ENCODE data around the gene SWSAP1. TPM values are rescaled to one million over a fixed set of nuclear protein-coding genes. Genes with fewer than 3 reads are reported as not detected.

Gene SWSAP1
- total and polyA plus RNA-seq, 2 of the 8 experiments (the other 6 are each of a cell fraction or from before 2014, with no cell fraction given) = 3.1 to 5.2 TPM

GRCh38 chr19:11380653-11381537, 6.4 kb downstream of the SWSAP1 start (continued):
- TF ChIP-seq SIRT6 (IDR thresholded peaks at IDR 0.05; ENCODE audit: low read length) (no peak), BRCA1 (IDR thresholded peaks at IDR 0.05; ENCODE audit: low read depth, low read length) (no peak), RBBP5 (IDR thresholded peaks at IDR 0.05; ENCODE audit: borderline replicate concordance, low read depth, low read length) (peak; percentile 28; the same call in 1 of the 2 replicates), CBX8 (IDR thresholded peaks at IDR 0.05; ENCODE audit: borderline replicate concordance, low read depth, low read length) (no peak), RAD21 (IDR thresholded peaks at IDR 0.05 in 1 of 2, conservative IDR thresholded peaks at IDR 0.05 in 1 of 2; ENCODE audit: low read depth in 2 of 2, low read length in 2 of 2) (peak; percentile 50 to 66), TAF1 (IDR thresholded peaks at IDR 0.05; ENCODE audit: low read depth, low read length) (peak; percentile 88), KDM4A (IDR thresholded peaks at IDR 0.05; ENCODE audit: low read depth, low read length, severe bottlenecking) (peak; percentile 52), NRF1 (IDR thresholded peaks at IDR 0.05; ENCODE audit: low read depth, low read length) (no peak), ZNF274 (IDR thresholded peaks at IDR 0.05; ENCODE audit: borderline replicate concordance, extremely low read depth, low read length) (no peak), SP1 (IDR thresholded peaks at IDR 0.05; ENCODE audit: low read depth, low read length) (peak; percentile 94), E2F6 (IDR thresholded peaks at IDR 0.05) (peak; percentile 80), TAF7 (optimal IDR thresholded peaks at IDR 0.05; ENCODE audit: borderline replicate concordance, low read depth, low read length) (peak; percentile 79), CTBP2 (IDR thresholded peaks at IDR 0.05; ENCODE audit: borderline replicate concordance, insufficient read depth, insufficient read length, low read length) (no peak), GABPA (IDR thresholded peaks at IDR 0.05; ENCODE audit: borderline replicate concordance, insufficient read depth, low read length) (peak; percentile 48; the same call in 1 of the 2 replicates), POLR2A (IDR thresholded peaks at IDR 0.05; ENCODE audit: control extremely low read depth in 1 of 2, low read depth in 2 of 2, low read length in 2 of 2) (peak; percentile 81 to 85)
- TF ChIP-seq, protein P1, sequence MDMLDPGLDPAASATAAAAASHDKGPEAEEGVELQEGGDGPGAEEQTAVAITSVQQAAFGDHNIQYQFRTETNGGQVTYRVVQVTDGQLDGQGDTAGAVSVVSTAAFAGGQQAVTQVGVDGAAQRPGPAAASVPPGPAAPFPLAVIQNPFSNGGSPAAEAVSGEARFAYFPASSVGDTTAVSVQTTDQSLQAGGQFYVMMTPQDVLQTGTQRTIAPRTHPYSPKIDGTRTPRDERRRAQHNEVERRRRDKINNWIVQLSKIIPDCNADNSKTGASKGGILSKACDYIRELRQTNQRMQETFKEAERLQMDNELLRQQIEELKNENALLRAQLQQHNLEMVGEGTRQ (IDR thresholded peaks at IDR 0.05; ENCODE audit: low read length) = no peak
- TF ChIP-seq, protein P2, sequence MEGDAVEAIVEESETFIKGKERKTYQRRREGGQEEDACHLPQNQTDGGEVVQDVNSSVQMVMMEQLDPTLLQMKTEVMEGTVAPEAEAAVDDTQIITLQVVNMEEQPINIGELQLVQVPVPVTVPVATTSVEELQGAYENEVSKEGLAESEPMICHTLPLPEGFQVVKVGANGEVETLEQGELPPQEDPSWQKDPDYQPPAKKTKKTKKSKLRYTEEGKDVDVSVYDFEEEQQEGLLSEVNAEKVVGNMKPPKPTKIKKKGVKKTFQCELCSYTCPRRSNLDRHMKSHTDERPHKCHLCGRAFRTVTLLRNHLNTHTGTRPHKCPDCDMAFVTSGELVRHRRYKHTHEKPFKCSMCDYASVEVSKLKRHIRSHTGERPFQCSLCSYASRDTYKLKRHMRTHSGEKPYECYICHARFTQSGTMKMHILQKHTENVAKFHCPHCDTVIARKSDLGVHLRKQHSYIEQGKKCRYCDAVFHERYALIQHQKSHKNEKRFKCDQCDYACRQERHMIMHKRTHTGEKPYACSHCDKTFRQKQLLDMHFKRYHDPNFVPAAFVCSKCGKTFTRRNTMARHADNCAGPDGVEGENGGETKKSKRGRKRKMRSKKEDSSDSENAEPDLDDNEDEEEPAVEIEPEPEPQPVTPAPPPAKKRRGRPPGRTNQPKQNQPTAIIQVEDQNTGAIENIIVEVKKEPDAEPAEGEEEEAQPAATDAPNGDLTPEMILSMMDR (IDR thresholded peaks at IDR 0.05; ENCODE audit: control extremely low read depth in 1 of 3, insufficient read depth in 1 of 3, low read depth in 1 of 3, low read length in 3 of 3) = peak; percentile 60 to 71 (median 67)
